Smooth muscle cell (in vitro differentiated cells): ENCODE measurements around the gene ZC3H15. TPM values are rescaled to one million over a fixed set of nuclear protein-coding genes. Genes with fewer than 3 reads are reported as not detected.
A peak's percentile ranks its signal among the peaks of the same experiment; 100 is the strongest.

Source experiments
- DNase-seq: peaks from one replicate; lab custom pipeline; 2025; ENCODE audit not compliant: unreplicated experiment; lab: John Stamatoyannopoulos, UW
- H2AFZ ChIP-seq: fragments of 200-600 bp; sonication (generic); 2 replicates; pipeline ENCODE4 v1.6.0; 2016; ENCODE audit warnings: antibody characterized with exemption, low read depth, mild to moderate bottlenecking
- H3F3A ChIP-seq: fragments of 200-600 bp; sonication (generic); 2 replicates; pipeline ENCODE4 v1.6.0; 2017; ENCODE audit warnings: antibody characterized with exemption, low read depth
- H3K27ac ChIP-seq: fragments of 200-600 bp; sonication (generic); 2 replicates; pipeline ENCODE4 v1.5.1; 2016; ENCODE audit warnings: low read depth, mild to moderate bottlenecking
- H3K27me3 ChIP-seq: fragments of 200-600 bp; sonication (generic); 2 replicates; pipeline ENCODE4 v1.6.1; 2016; ENCODE audit warnings: low read depth, mild to moderate bottlenecking
- H3K36me3 ChIP-seq: fragments of 200-600 bp; sonication (generic); 2 replicates; pipeline ENCODE4 v1.5.1; 2016; ENCODE audit warnings: low read depth
- H3K4me1 ChIP-seq: fragments of 200-600 bp; sonication (generic); 2 replicates; pipeline ENCODE4 v1.5.1; 2016; ENCODE audit warnings: low read depth
- H3K4me2 ChIP-seq: fragments of 200-600 bp; sonication (generic); 2 replicates; pipeline ENCODE4 v1.6.0; 2016; ENCODE audit warnings: mild to moderate bottlenecking
- H3K4me3 ChIP-seq: fragments of 200-600 bp; sonication (generic); 2 replicates; pipeline ENCODE4 v1.5.1; 2016; ENCODE audit warnings: mild to moderate bottlenecking
- H3K79me2 ChIP-seq: fragments of 200-600 bp; sonication (generic); 2 replicates; pipeline ENCODE4 v1.6.0; 2016; ENCODE audit warnings: low read depth, mild to moderate bottlenecking
- H3K9ac ChIP-seq: fragments of 200-600 bp; sonication (generic); 2 replicates; pipeline ENCODE4 v1.6.0; 2016; ENCODE audit warnings: low read depth
- H3K9me3 ChIP-seq: fragments of 200-600 bp; sonication (generic); replicated peaks from 2 replicates; pipeline ENCODE4 v1.5.1; 2016; ENCODE audit warnings: low read depth
- H4K20me1 ChIP-seq: fragments of 200-600 bp; sonication (generic); 2 replicates; pipeline ENCODE4 v1.6.0; 2016; ENCODE audit warnings: low read depth
- CTCF ChIP-seq: fragments of 200-600 bp; sonication (generic); IDR thresholded peaks from 2 replicates; pipeline ENCODE4 v1.5.1; 2017; ENCODE audit warnings: borderline replicate concordance, mild to moderate bottlenecking, antibody characterized with exemption; ENCODE audit not compliant: insufficient read depth, poor library complexity, severe bottlenecking
- WGBS: methylation state at CpG from one replicate; pipeline ENCODE4 v1.1.7; 2016; ENCODE audit warnings: low lambda C conversion rate; 5-methylcytosine and 5-hydroxymethylcytosine counted together
- polyA plus RNA-seq: library from polyadenylated mRNA; unstranded; fragments of >200 nt; fragmentation: Nextera tagmentation; extraction: Ambion mirVana; gene quantifications from 2 replicates; pipeline ENCODE4 v1.2.1, GENCODE V29; 2016
- total RNA-seq: library from RNA; depleted of rRNA; stranded (reverse); fragments of >200 nt; gene quantifications from 2 replicates; pipeline ENCODE4 v1.2.3, GENCODE V29; 2014

ZC3H15 gene
- total and polyA plus RNA-seq, 2 experiments from 2014 or later = 57.1 to 67.7 TPM

DNA sequence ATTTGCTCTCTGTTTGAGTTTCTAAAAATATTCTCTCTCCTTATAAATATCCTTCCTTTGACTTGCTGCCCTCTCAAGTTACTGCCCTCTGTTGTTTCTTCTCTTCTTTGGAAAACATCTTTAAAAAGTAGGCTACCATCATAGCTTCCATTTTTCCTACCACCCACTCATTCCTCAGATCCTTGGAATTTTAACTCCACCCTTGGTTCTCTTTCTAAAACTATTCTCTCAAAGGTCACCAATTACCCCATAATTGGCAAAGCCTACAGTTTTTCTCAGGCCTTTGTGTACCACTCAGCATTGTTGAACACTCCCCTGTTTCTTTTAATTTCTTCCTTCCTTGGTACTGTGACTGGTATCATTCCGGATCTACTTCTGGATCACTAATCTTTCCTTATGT is 60.8 kb downstream of the ZC3H15 start:
- Histone ChIP-seq H3K27ac (peak overlapping the region; percentile 99), H3K4me1 (peaks cover 34% of the 10 kb centered on the region), H3K4me2 (peak overlapping the region; percentile 74), H3K27me3 (no peaks in the 10 kb centered on the region), H2AFZ (no peak overlapping the region), H3K9ac (no peak overlapping the region), H3K79me2 (no peaks in the 10 kb centered on the region), H4K20me1 (no peaks in the 10 kb centered on the region), H3K9me3 (no peaks in the 10 kb centered on the region), H3K36me3 (no peaks in the 10 kb centered on the region), H3F3A (peaks cover 20% of the 10 kb centered on the region), H3K4me3 (no peak overlapping the region)
- 0% methylated on average over 1 of the region's 1 CpG for WGBS
- no peak for TF ChIP-seq CTCF
- DNase-seq = no peak

GRCh38 chr2:186551323-186552050 is 65.4 kb downstream of the ZC3H15 start:
- TF ChIP-seq CTCF = no peak
- H3K27me3 ChIP-seq = no peaks in the 10 kb centered on the region
- H3K27ac ChIP-seq = peak overlapping the region; percentile 56
- DNase-seq = no peak
- no peaks in the 10 kb centered on the region for H4K20me1 ChIP-seq
- peak overlapping the region; percentile 72 for H3K4me2 ChIP-seq
- no peaks in the 10 kb centered on the region for H3K79me2 ChIP-seq
- no peaks in the 10 kb centered on the region for H3K9me3 ChIP-seq
- no peak overlapping the region for H3K4me3 ChIP-seq
- H3K4me1 ChIP-seq = peaks cover 16% of the 10 kb centered on the region
- no peak overlapping the region for H2AFZ ChIP-seq
- H3K9ac ChIP-seq = no peak overlapping the region
- H3K36me3 ChIP-seq = no peaks in the 10 kb centered on the region
- H3F3A ChIP-seq = peaks cover 5% of the 10 kb centered on the region
- WGBS = 28% methylated on average over 8 of the region's 8 CpGs

- no peaks in the 10 kb centered on the region for H3K9me3 ChIP-seq
- H2AFZ ChIP-seq = no peak overlapping the region
- no peaks in the 10 kb centered on the region for H3K79me2 ChIP-seq
- H3K4me3 ChIP-seq = no peak overlapping the region
- H3K27ac ChIP-seq = peak overlapping the region; percentile 54
- no peak for DNase-seq
- H4K20me1 ChIP-seq = no peaks in the 10 kb centered on the region
- H3K36me3 ChIP-seq = no peaks in the 10 kb centered on the region
- WGBS = 67% methylated on average over 1 of the region's 1 CpG
- H3K4me2 ChIP-seq = peak overlapping the region; percentile 42
- H3K27me3 ChIP-seq = no peaks in the 10 kb centered on the region
- no peak overlapping the region for H3K9ac ChIP-seq
- H3K4me1 ChIP-seq = peaks cover 10% of the 10 kb centered on the region
- no peak for TF ChIP-seq CTCF
- peaks cover 4% of the 10 kb centered on the region for H3F3A ChIP-seq
Measured at GRCh38 chr2:186554429-186554828, 68.4 kb downstream of the ZC3H15 start.
